ENCODE data around the gene URAD. TPM values are rescaled to one million over a fixed set of nuclear protein-coding genes. Genes with fewer than 3 reads are reported as not detected.
"Not testable (repeated sequence)": the region's sequence is repeated elsewhere in the genome, so short reads cannot be mapped to it uniquely, and the experiment has no call there.

The URAD gene
- not detected in 2 replicates for total RNA-seq

GRCh38 chr13:27988520-27988919 is at the start of gene URAD:
Gene URAD, minus strand, starts transcription at chr13:27988693. Its CDS starts 56 bp downstream, at chr13:27988637.
- H3K4me3 ChIP-seq (ENCODE audit: low read depth, low read length): no peak within 1 kb of the TSS
- no peak for DNase-seq (ENCODE audit: low read depth)
- no peak for TF ChIP-seq CTCF (conservative IDR thresholded peaks at IDR 0.05; ENCODE audit: low read depth, low read length)

- no peak for TF ChIP-seq CTCF (conservative IDR thresholded peaks at IDR 0.05; ENCODE audit: low read depth, low read length)
- no peak for DNase-seq (ENCODE audit: low read depth)
- no peak overlapping the region for H3K4me3 ChIP-seq (ENCODE audit: low read depth, low read length)
These were observed 48.9 kb upstream of the URAD start for GRCh38 chr13:28037399-28037798.

GRCh38 chr13:28035146-28035782 is 46.8 kb upstream of the URAD start:
- no peak for DNase-seq (ENCODE audit: low read depth)
- no peak overlapping the region for H3K4me3 ChIP-seq (ENCODE audit: low read depth, low read length)
- no peak for TF ChIP-seq CTCF (conservative IDR thresholded peaks at IDR 0.05; ENCODE audit: low read depth, low read length)

- TF ChIP-seq CTCF (conservative IDR thresholded peaks at IDR 0.05; ENCODE audit: low read depth, low read length): no peak
- no peak for DNase-seq (ENCODE audit: low read depth)
- no peak overlapping the region for H3K4me3 ChIP-seq (ENCODE audit: low read depth, low read length)
These were observed 45.6 kb upstream of the URAD start for GRCh38 chr13:28033894-28034655.

GRCh38 chr13:28032438-28032837 is 43.9 kb upstream of the URAD start:
- not testable (repeated sequence) for H3K4me3 ChIP-seq (ENCODE audit: low read depth, low read length); DNase-seq (ENCODE audit: low read depth)

GRCh38 chr13:28031896-28032288 is 43.4 kb upstream of the URAD start:
- no peak overlapping the region for H3K4me3 ChIP-seq (ENCODE audit: low read depth, low read length)

More at GRCh38 chr13:28031896-28032288, 43.4 kb upstream of the URAD start:
- no peak for DNase-seq (ENCODE audit: low read depth)
- TF ChIP-seq CTCF (conservative IDR thresholded peaks at IDR 0.05; ENCODE audit: low read depth, low read length): no peak
